ENCODE measurements around the gene SCML1. TPM values are rescaled to one million over a fixed set of nuclear protein-coding genes. Genes with fewer than 3 reads are reported as not detected.
A peak's percentile ranks its signal among the peaks of the same experiment; 100 is the strongest.

The SCML1 gene
- total and polyA plus RNA-seq, 2 donors (not counting 1 experiment from before 2014, with no cell fraction given) = 11.4 to 22.7 TPM

DNA sequence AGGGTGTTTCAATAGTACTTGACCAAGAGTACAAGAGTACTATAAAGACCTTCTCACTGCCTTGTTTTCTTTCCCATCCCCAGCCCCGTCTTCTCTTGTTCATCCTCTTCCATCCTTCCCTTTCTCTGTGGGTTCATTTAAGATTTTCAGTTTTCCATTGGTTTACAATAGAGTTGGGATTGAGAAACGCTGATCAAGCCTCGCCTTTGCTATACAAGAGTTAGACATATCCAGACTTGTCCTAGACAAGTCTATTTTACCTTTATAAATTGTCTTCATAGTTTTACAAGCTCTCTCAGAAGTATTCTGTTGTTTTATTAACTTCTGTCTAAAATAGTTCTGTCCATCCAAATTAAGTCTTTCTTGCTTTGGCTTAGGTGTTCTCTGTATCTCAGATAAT lies 29.6 kb upstream of the SCML1 start:
- H3K36me3 ChIP-seq (ENCODE audit: control insufficient read depth, insufficient read depth, low read length) = no peaks in the 10 kb centered on the region
- H3K27me3 ChIP-seq (ENCODE audit: control insufficient read depth, insufficient read depth, low read length) = no peaks in the 10 kb centered on the region
- no peaks in the 10 kb centered on the region for H4K20me1 ChIP-seq (ENCODE audit: control insufficient read depth, extremely low read depth, insufficient read depth, low read length)
- H3K4me1 ChIP-seq (ENCODE audit: control insufficient read depth, extremely low read depth, insufficient read depth, low read length) = no peaks in the 10 kb centered on the region
- no peak for DNase-seq (ENCODE audit: low read depth in 2 of 2)
- H3K79me2 ChIP-seq (ENCODE audit: control insufficient read depth, insufficient read depth, low read length) = no peaks in the 10 kb centered on the region
- H3K9me3 ChIP-seq (ENCODE audit: control insufficient read depth, insufficient read depth, low read depth, low read length) = no peaks in the 10 kb centered on the region
- no peak overlapping the region for H3K9ac ChIP-seq (ENCODE audit: insufficient read depth, low read length)
- H3K4me2 ChIP-seq (ENCODE audit: extremely low read depth, insufficient read depth, low read length) = no peak overlapping the region
- no peak overlapping the region for H3K4me3 ChIP-seq (replicated peaks in 1 of 4; ENCODE audit: control extremely low read depth in 1 of 4, insufficient read depth in 1 of 4, low read depth in 3 of 4, low read length in 4 of 4)
- H2AFZ ChIP-seq (ENCODE audit: low read length) = no peak overlapping the region
- no peak overlapping the region for H3K27ac ChIP-seq (ENCODE audit: insufficient read depth, low read length)
- TF ChIP-seq EZH2 (IDR thresholded peaks at IDR 0.05; ENCODE audit: low read length, missing control alignments) = no peak
- TF ChIP-seq, protein P1, sequence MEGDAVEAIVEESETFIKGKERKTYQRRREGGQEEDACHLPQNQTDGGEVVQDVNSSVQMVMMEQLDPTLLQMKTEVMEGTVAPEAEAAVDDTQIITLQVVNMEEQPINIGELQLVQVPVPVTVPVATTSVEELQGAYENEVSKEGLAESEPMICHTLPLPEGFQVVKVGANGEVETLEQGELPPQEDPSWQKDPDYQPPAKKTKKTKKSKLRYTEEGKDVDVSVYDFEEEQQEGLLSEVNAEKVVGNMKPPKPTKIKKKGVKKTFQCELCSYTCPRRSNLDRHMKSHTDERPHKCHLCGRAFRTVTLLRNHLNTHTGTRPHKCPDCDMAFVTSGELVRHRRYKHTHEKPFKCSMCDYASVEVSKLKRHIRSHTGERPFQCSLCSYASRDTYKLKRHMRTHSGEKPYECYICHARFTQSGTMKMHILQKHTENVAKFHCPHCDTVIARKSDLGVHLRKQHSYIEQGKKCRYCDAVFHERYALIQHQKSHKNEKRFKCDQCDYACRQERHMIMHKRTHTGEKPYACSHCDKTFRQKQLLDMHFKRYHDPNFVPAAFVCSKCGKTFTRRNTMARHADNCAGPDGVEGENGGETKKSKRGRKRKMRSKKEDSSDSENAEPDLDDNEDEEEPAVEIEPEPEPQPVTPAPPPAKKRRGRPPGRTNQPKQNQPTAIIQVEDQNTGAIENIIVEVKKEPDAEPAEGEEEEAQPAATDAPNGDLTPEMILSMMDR (conservative IDR thresholded peaks at IDR 0.05 in 1 of 2, IDR thresholded peaks at IDR 0.05 in 1 of 2; ENCODE audit: low read depth in 1 of 2, low read length in 2 of 2) = no peak

DNA sequence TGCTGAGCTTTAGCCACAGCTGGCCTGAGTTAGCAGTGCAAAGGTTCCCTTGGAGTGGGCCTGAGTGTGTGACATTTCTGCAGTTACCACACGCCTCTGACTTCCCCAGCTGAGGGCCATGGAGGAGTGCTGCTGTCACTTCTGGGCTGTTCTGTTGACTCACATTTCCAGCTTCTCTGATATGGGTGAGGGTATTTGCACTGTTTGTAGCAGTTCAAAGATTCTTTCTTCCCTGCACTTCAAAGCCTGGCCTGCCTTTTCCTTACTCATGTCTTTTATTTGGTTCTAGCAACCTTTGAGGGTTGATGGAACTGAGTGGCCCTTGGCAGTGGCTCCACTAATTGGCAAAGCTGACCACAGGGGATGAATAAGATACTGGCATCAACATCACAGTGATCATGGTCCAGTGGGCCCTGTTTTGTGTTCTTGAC lies 26.4 kb upstream of the SCML1 start:
- Histone ChIP-seq H2AFZ (ENCODE audit: low read length) (no peak overlapping the region), H4K20me1 (ENCODE audit: control insufficient read depth, extremely low read depth, insufficient read depth, low read length) (no peaks in the 10 kb centered on the region), H3K27ac (ENCODE audit: insufficient read depth, low read length) (no peak overlapping the region), H3K9ac (ENCODE audit: insufficient read depth, low read length) (no peak overlapping the region), H3K9me3 (ENCODE audit: control insufficient read depth, insufficient read depth, low read depth, low read length) (no peaks in the 10 kb centered on the region), H3K4me2 (ENCODE audit: extremely low read depth, insufficient read depth, low read length) (no peak overlapping the region), H3K79me2 (ENCODE audit: control insufficient read depth, insufficient read depth, low read length) (no peaks in the 10 kb centered on the region), H3K36me3 (ENCODE audit: control insufficient read depth, insufficient read depth, low read length) (no peaks in the 10 kb centered on the region), H3K4me1 (ENCODE audit: control insufficient read depth, extremely low read depth, insufficient read depth, low read length) (no peaks in the 10 kb centered on the region), H3K27me3 (ENCODE audit: control insufficient read depth, insufficient read depth, low read length) (no peaks in the 10 kb centered on the region), H3K4me3 (replicated peaks in 1 of 4; ENCODE audit: control extremely low read depth in 1 of 4, insufficient read depth in 1 of 4, low read depth in 3 of 4, low read length in 4 of 4) (no peak overlapping the region)
- TF ChIP-seq, protein P1 (conservative IDR thresholded peaks at IDR 0.05 in 1 of 2, IDR thresholded peaks at IDR 0.05 in 1 of 2; ENCODE audit: low read depth in 1 of 2, low read length in 2 of 2) = no peak
- no peak for TF ChIP-seq EZH2 (IDR thresholded peaks at IDR 0.05; ENCODE audit: low read length, missing control alignments)
- DNase-seq (ENCODE audit: low read depth in 2 of 2) = peak in 1 of 2 donors; percentile 15

- no peaks in the 10 kb centered on the region for H3K4me1 ChIP-seq (ENCODE audit: control insufficient read depth, extremely low read depth, insufficient read depth, low read length)
- no peaks in the 10 kb centered on the region for H4K20me1 ChIP-seq (ENCODE audit: control insufficient read depth, extremely low read depth, insufficient read depth, low read length)
- H3K9me3 ChIP-seq (ENCODE audit: control insufficient read depth, insufficient read depth, low read depth, low read length) = no peaks in the 10 kb centered on the region
- no peaks in the 10 kb centered on the region for H3K79me2 ChIP-seq (ENCODE audit: control insufficient read depth, insufficient read depth, low read length)
- H2AFZ ChIP-seq (ENCODE audit: low read length) = no peak overlapping the region
- H3K4me3 ChIP-seq (replicated peaks in 1 of 4; ENCODE audit: control extremely low read depth in 1 of 4, insufficient read depth in 1 of 4, low read depth in 3 of 4, low read length in 4 of 4) = no peak overlapping the region
- H3K27ac ChIP-seq (ENCODE audit: insufficient read depth, low read length) = no peak overlapping the region
- no peaks in the 10 kb centered on the region for H3K36me3 ChIP-seq (ENCODE audit: control insufficient read depth, insufficient read depth, low read length)
- no peak for TF ChIP-seq EZH2 (IDR thresholded peaks at IDR 0.05; ENCODE audit: low read length, missing control alignments)
- TF ChIP-seq, protein P1 (conservative IDR thresholded peaks at IDR 0.05 in 1 of 2, IDR thresholded peaks at IDR 0.05 in 1 of 2; ENCODE audit: low read depth in 1 of 2, low read length in 2 of 2) = no peak
- H3K27me3 ChIP-seq (ENCODE audit: control insufficient read depth, insufficient read depth, low read length) = no peaks in the 10 kb centered on the region
- no peak for DNase-seq (ENCODE audit: low read depth in 2 of 2)
- no peak overlapping the region for H3K4me2 ChIP-seq (ENCODE audit: extremely low read depth, insufficient read depth, low read length)
- no peak overlapping the region for H3K9ac ChIP-seq (ENCODE audit: insufficient read depth, low read length)
Observed at GRCh38 chrX:17713288-17713687, 24.0 kb upstream of the SCML1 start.

Data from fibroblast of lung (primary cell).